Measurements from ENCODE around the gene MAP3K13. TPM values are rescaled to one million over a fixed set of nuclear protein-coding genes. Genes with fewer than 3 reads are reported as not detected.
"Not testable (repeated sequence)": the region's sequence is repeated elsewhere in the genome, so short reads cannot be mapped to it uniquely, and the experiment has no call there.

Gene MAP3K13
- total RNA-seq, 3 donors from 2014 or later (not counting 1 experiment from before 2014, with no cell fraction given), result 3.3 to 11.8 (median 9.8) TPM

GRCh38 chr3:185460309-185460708 lies 97.4 kb downstream of the MAP3K13 start:
- no peak for DNase-seq
- no peaks in the 10 kb centered on the region for H3K4me1 ChIP-seq (ENCODE audit: control insufficient read depth, insufficient read depth, low read length)
- Mint-ChIP-seq H3K27ac (no peak overlapping the region), H3K27me3 (ENCODE audit: low read depth in 2 of 2) (no peaks in the 10 kb centered on the region), H3K4me3 (no peak overlapping the region), H3K9me3 (no peaks in the 10 kb centered on the region), H3K36me3 (no peaks in the 10 kb centered on the region), H3K4me1 (no peaks in the 10 kb centered on the region)
- no peak overlapping the region for H3K27ac ChIP-seq (ENCODE audit: low read length)
- H3K36me3 ChIP-seq (ENCODE audit: control insufficient read depth, insufficient read depth, low read length), result no peaks in the 10 kb centered on the region
- no peaks in the 10 kb centered on the region for H3K9me3 ChIP-seq (ENCODE audit: control insufficient read depth, insufficient read depth, low read length)
- H3K27me3 ChIP-seq (ENCODE audit: control insufficient read depth, insufficient read depth, low read length), result no peaks in the 10 kb centered on the region
- TF ChIP-seq, protein P1, sequence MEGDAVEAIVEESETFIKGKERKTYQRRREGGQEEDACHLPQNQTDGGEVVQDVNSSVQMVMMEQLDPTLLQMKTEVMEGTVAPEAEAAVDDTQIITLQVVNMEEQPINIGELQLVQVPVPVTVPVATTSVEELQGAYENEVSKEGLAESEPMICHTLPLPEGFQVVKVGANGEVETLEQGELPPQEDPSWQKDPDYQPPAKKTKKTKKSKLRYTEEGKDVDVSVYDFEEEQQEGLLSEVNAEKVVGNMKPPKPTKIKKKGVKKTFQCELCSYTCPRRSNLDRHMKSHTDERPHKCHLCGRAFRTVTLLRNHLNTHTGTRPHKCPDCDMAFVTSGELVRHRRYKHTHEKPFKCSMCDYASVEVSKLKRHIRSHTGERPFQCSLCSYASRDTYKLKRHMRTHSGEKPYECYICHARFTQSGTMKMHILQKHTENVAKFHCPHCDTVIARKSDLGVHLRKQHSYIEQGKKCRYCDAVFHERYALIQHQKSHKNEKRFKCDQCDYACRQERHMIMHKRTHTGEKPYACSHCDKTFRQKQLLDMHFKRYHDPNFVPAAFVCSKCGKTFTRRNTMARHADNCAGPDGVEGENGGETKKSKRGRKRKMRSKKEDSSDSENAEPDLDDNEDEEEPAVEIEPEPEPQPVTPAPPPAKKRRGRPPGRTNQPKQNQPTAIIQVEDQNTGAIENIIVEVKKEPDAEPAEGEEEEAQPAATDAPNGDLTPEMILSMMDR (IDR thresholded peaks at IDR 0.05), result no peak
- no peak overlapping the region for H3K4me3 ChIP-seq (ENCODE audit: low read length)
- intact Hi-C loops (cut with micrococcal nuclease), result no loop called here
- WGBS (ENCODE audit: insufficient coverage), result 84% methylated on average over 5 of the region's 5 CpGs
- ATAC-seq, result no peak

- ATAC-seq (no peak), DNase-seq (no peak)
- TF ChIP-seq, protein P1 (IDR thresholded peaks at IDR 0.05), result no peak
- H3K4me3 Mint-ChIP-seq, result no peak overlapping the region
- no peaks in the 10 kb centered on the region for H3K27me3 Mint-ChIP-seq (ENCODE audit: low read depth in 2 of 2)
- no peak overlapping the region for H3K27ac Mint-ChIP-seq
- WGBS (ENCODE audit: insufficient coverage), result 82% methylated on average over 4 of the region's 6 CpGs
- no peaks in the 10 kb centered on the region for H3K9me3 Mint-ChIP-seq
- no peaks in the 10 kb centered on the region for H3K36me3 Mint-ChIP-seq
- no peak overlapping the region for H3K4me3 ChIP-seq (ENCODE audit: low read length)
- no peaks in the 10 kb centered on the region for H3K4me1 ChIP-seq (ENCODE audit: control insufficient read depth, insufficient read depth, low read length)
- no peak overlapping the region for H3K27ac ChIP-seq (ENCODE audit: low read length)
- H3K9me3 ChIP-seq (ENCODE audit: control insufficient read depth, insufficient read depth, low read length), result no peaks in the 10 kb centered on the region
- intact Hi-C loops (cut with micrococcal nuclease), result no loop called here
- H3K4me1 Mint-ChIP-seq, result no peaks in the 10 kb centered on the region
- no peaks in the 10 kb centered on the region for H3K36me3 ChIP-seq (ENCODE audit: control insufficient read depth, insufficient read depth, low read length)
- H3K27me3 ChIP-seq (ENCODE audit: control insufficient read depth, insufficient read depth, low read length), result no peaks in the 10 kb centered on the region
Measured at GRCh38 chr3:185460719-185461350, 97.9 kb downstream of the MAP3K13 start.

DNA sequence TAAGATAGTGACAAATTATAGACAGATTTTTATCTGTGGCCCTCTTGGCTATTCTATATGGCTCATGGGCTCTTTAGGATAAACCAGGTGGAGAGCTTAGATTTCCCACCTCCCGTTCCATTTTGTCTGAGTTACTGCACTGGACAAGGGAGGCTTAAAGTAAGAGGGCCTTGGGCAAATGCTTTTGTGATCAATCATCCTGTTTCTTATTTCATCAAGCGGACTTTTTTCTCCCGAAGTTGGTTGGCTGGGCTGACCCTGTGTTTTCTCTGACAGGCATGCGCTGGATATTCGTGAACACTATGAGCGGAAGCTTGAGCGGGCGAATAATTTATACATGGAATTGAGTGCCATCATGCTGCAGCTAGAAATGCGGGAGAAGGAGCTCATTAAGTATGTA lies 102.5 kb downstream of the MAP3K13 start:
- no peak overlapping the region for H3K4me3 Mint-ChIP-seq
- Histone ChIP-seq H3K4me1 (ENCODE audit: control insufficient read depth, insufficient read depth, low read length) (no peaks in the 10 kb centered on the region), H3K36me3 (ENCODE audit: control insufficient read depth, insufficient read depth, low read length) (no peaks in the 10 kb centered on the region), H3K27me3 (ENCODE audit: control insufficient read depth, insufficient read depth, low read length) (no peaks in the 10 kb centered on the region), H3K4me3 (ENCODE audit: low read length) (no peak overlapping the region), H3K27ac (ENCODE audit: low read length) (no peak overlapping the region), H3K9me3 (ENCODE audit: control insufficient read depth, insufficient read depth, low read length) (no peaks in the 10 kb centered on the region)
- TF ChIP-seq, protein P1 (IDR thresholded peaks at IDR 0.05), result no peak
- no peak for DNase-seq
- ATAC-seq, result no peak
- H3K4me1 Mint-ChIP-seq, result no peaks in the 10 kb centered on the region
- WGBS (ENCODE audit: insufficient coverage), result over 99% methylated on average over 9 of the region's 9 CpGs
- no peak overlapping the region for H3K27ac Mint-ChIP-seq
- H3K9me3 Mint-ChIP-seq, result no peaks in the 10 kb centered on the region
- no peaks in the 10 kb centered on the region for H3K36me3 Mint-ChIP-seq
- H3K27me3 Mint-ChIP-seq (ENCODE audit: low read depth in 2 of 2), result no peaks in the 10 kb centered on the region
- intact Hi-C loops (cut with micrococcal nuclease), result no loop called here

- H3K36me3 Mint-ChIP-seq; H3K4me1 ChIP-seq (ENCODE audit: control insufficient read depth, insufficient read depth, low read length); ATAC-seq; H3K9me3 Mint-ChIP-seq; H3K4me3 Mint-ChIP-seq; intact Hi-C loops (cut with micrococcal nuclease); H3K4me1 Mint-ChIP-seq; H3K4me3 ChIP-seq (ENCODE audit: low read length); H3K27me3 ChIP-seq (ENCODE audit: control insufficient read depth, insufficient read depth, low read length); H3K27me3 Mint-ChIP-seq (ENCODE audit: low read depth in 2 of 2); H3K9me3 ChIP-seq (ENCODE audit: control insufficient read depth, insufficient read depth, low read length); H3K36me3 ChIP-seq (ENCODE audit: control insufficient read depth, insufficient read depth, low read length); H3K27ac ChIP-seq (ENCODE audit: low read length); H3K27ac Mint-ChIP-seq; DNase-seq: not testable (repeated sequence)
- WGBS (ENCODE audit: insufficient coverage), result 94% methylated on average over 5 of the region's 5 CpGs
Measured at GRCh38 chr3:185466123-185466522, 103.2 kb downstream of the MAP3K13 start.
